Sigmoid colon (tissue), 7 donors: ENCODE results near the gene CCDC28B. TPM values are rescaled to one million over a fixed set of nuclear protein-coding genes. Genes with fewer than 3 reads are reported as not detected.

ENCODE experiments used
- DNase-seq: peaks from one replicate; pipeline ENCODE4 v3.0.0-alpha.2; 2019
- H3K27ac ChIP-seq, 4 donors: fragments of 200-600 bp; sonication (generic); one replicate each; pipeline ENCODE4 v1.5.1; 2016 to 2019; ENCODE audit warnings: mild to moderate bottlenecking in 1 of 4
- H3K27me3 ChIP-seq, 3 donors: fragments of 200-600 bp; sonication (generic); one replicate each; pipeline ENCODE4 v1.5.1; 2019; ENCODE audit warnings: mild to moderate bottlenecking in 1 of 3
- H3K36me3 ChIP-seq, 4 donors: fragments of 200-600 bp; sonication (generic); one replicate each; pipeline ENCODE4 v1.5.1; 2016 to 2019
- H3K4me1 ChIP-seq, 4 donors: fragments of 200-600 bp; sonication (generic); one replicate each; pipeline ENCODE4 v1.5.1; 2017 to 2019
- H3K4me3 ChIP-seq, 4 donors: fragments of 200-600 bp; sonication (generic); one replicate each; pipeline ENCODE4 v1.5.1; 2017 to 2019; ENCODE audit warnings: mild to moderate bottlenecking in 2 of 4, moderate library complexity in 1 of 4
- H3K9me3 ChIP-seq, 4 donors: fragments of 200-600 bp in 3 of 4; sonication (generic) in 3 of 4; one replicate each; pipeline versions ENCODE4 v1.5.1 to v1.6.1; 2013 to 2019
- CTCF ChIP-seq, 4 experiments: fragments of 450-650 bp in 3 of 4; fragments of 200-600 bp in 1 of 4; IDR thresholded peaks; one replicate each; pipeline ENCODE4 v1.5.1; 2016 to 2019; ENCODE audit warnings: antibody characterized with exemption in 4 of 4, mild to moderate bottlenecking in 3 of 4, moderate library complexity in 2 of 4
- EP300 ChIP-seq, 4 donors: sonication (generic); formaldehyde crosslinking; IDR thresholded peaks; one replicate each; pipeline ENCODE4 v1.6.1; 2017; ENCODE audit warnings: antibody characterized with exemption in 4 of 4
- POLR2A ChIP-seq, 2 donors: fragments of 450-650 bp; IDR thresholded peaks; one replicate each; pipeline ENCODE4 v1.6.1; 2016; ENCODE audit warnings: antibody characterized with exemption in 2 of 2, mild to moderate bottlenecking in 2 of 2, moderate library complexity in 2 of 2
- POLR2AphosphoS5 ChIP-seq, 4 donors: sonication (generic); formaldehyde crosslinking; IDR thresholded peaks; one replicate each; pipeline ENCODE4 v1.6.1; 2017; ENCODE audit warnings: antibody characterized with exemption in 4 of 4
- WGBS, 2 donors: extraction: QIAGEN DNeasy Blood & Tissue Kit; methylation state at CpG; one replicate each; pipeline ENCODE4 v1.1.7; 2013; 5-methylcytosine and 5-hydroxymethylcytosine counted together
- intact Hi-C: fragments of 100-400 bp; cut with DNase I; formaldehyde crosslinking; loops from one replicate; pipeline ENCODE4 v1.15.1; 2023
- polyA plus RNA-seq, 3 donors: library from polyadenylated mRNA; stranded (reverse); fragments of 200-250 nt; gene quantifications; one replicate each; pipeline ENCODE4 v1.2.3, GENCODE V29; 2013
- total RNA-seq, 4 donors: library from RNA; depleted of rRNA; stranded (reverse); fragments of >200 nt; gene quantifications; one replicate each; pipeline ENCODE4 v1.1.0, GENCODE V29; 2016
- donor health status: healthy with polysubstance abuse.
- donor health status: Bipolar disorder and iron deficiency.
- donor health status: healthy.

The CCDC28B gene
- total and polyA plus RNA-seq, 7 donors: 3.7 to 15.0 (median 4.9) TPM

- no peak for DNase-seq
- peaks cover 32 to 61% (median 44%) of the 10 kb centered on the region in 4 donors for H3K36me3 ChIP-seq
- no peak overlapping the region for H3K27ac ChIP-seq
- H3K9me3 ChIP-seq: no peaks in the 10 kb centered on the region
- H3K4me1 ChIP-seq: peaks cover 0 to 25% (median 22%) of the 10 kb centered on the region in 4 donors
- TF ChIP-seq POLR2A (IDR thresholded peaks at IDR 0.05): no peak
- no peak for TF ChIP-seq CTCF (IDR thresholded peaks at IDR 0.05)
- no peak for TF ChIP-seq POLR2AphosphoS5 (IDR thresholded peaks at IDR 0.05)
- no peak for TF ChIP-seq EP300 (IDR thresholded peaks at IDR 0.05)
- H3K4me3 ChIP-seq: no peak overlapping the region
- 92 to 94% methylated on average over 1 of the region's 1 CpG for WGBS, 2 donors
- no peaks in the 10 kb centered on the region for H3K27me3 ChIP-seq
- intact Hi-C loops: no loop called here
Observed at GRCh38 chr1:32197074-32197473, 3.3 kb upstream of the CCDC28B start.

GRCh38 chr1:32197837-32198236, 2.6 kb upstream of the CCDC28B start:
- no peak overlapping the region for H3K27ac ChIP-seq
- intact Hi-C loops: no loop called here
- H3K9me3 ChIP-seq: no peaks in the 10 kb centered on the region
- no peaks in the 10 kb centered on the region for H3K27me3 ChIP-seq
- 76 to 84% methylated on average over 6 of the region's 6 CpGs for WGBS, 2 donors
- peaks cover 24 to 53% (median 36%) of the 10 kb centered on the region in 4 donors for H3K36me3 ChIP-seq
- DNase-seq: no peak
- no peak for TF ChIP-seq EP300 (IDR thresholded peaks at IDR 0.05)
- H3K4me1 ChIP-seq: peaks cover 0 to 30% (median 23%) of the 10 kb centered on the region in 4 donors
- H3K4me3 ChIP-seq: no peak overlapping the region

- peaks cover 18 to 47% (median 30%) of the 10 kb centered on the region in 4 donors for H3K36me3 ChIP-seq
- intact Hi-C loops: no loop called here
- peak overlapping the region in 2 of 4 donors; percentile 88 to 89 for H3K27ac ChIP-seq
- H3K9me3 ChIP-seq: no peaks in the 10 kb centered on the region
- DNase-seq: no peak
- WGBS, 2 donors: 84 to 85% methylated on average over 3 of the region's 3 CpGs
- H3K27me3 ChIP-seq: no peaks in the 10 kb centered on the region
- H3K4me1 ChIP-seq: peaks cover 0 to 30% (median 23%) of the 10 kb centered on the region in 4 donors
- TF ChIP-seq CTCF (IDR thresholded peaks at IDR 0.05) (no peak), POLR2A (IDR thresholded peaks at IDR 0.05) (no peak), EP300 (IDR thresholded peaks at IDR 0.05) (no peak), POLR2AphosphoS5 (IDR thresholded peaks at IDR 0.05) (no peak)
- no peak overlapping the region for H3K4me3 ChIP-seq
Observed at GRCh38 chr1:32198237-32199042, 2.0 kb upstream of the CCDC28B start.

- peaks cover 0 to 30% (median 23%) of the 10 kb centered on the region in 4 donors for H3K4me1 ChIP-seq
- no peak for TF ChIP-seq POLR2A (IDR thresholded peaks at IDR 0.05)
- TF ChIP-seq CTCF (IDR thresholded peaks at IDR 0.05): no peak
- no peak for TF ChIP-seq POLR2AphosphoS5 (IDR thresholded peaks at IDR 0.05)
- TF ChIP-seq EP300 (IDR thresholded peaks at IDR 0.05): no peak
- WGBS, 2 donors: 77 to 89% methylated on average over 4 of the region's 4 CpGs
- H3K36me3 ChIP-seq: peaks cover 11 to 40% (median 22%) of the 10 kb centered on the region in 4 donors
- H3K27me3 ChIP-seq: no peaks in the 10 kb centered on the region
- intact Hi-C loops: no loop called here
- no peaks in the 10 kb centered on the region for H3K9me3 ChIP-seq
- DNase-seq: no peak
- H3K4me3 ChIP-seq: no peak overlapping the region
- H3K27ac ChIP-seq: peak overlapping the region; percentile 85 to 90 (median 88)
Observed at GRCh38 chr1:32199043-32199716, 1.2 kb upstream of the CCDC28B start.

- 64 to 69% methylated on average over 6 of the region's 6 CpGs for WGBS, 2 donors
- peak overlapping the region; percentile 85 to 90 (median 88) for H3K27ac ChIP-seq
- TF ChIP-seq POLR2A (IDR thresholded peaks at IDR 0.05) (no peak), POLR2AphosphoS5 (IDR thresholded peaks at IDR 0.05) (peak in 1 of 4 donors; percentile 21), CTCF (IDR thresholded peaks at IDR 0.05) (no peak)
- peak; percentile 80 for DNase-seq
- intact Hi-C loops: no loop called here
- peaks cover 0 to 33% (median 24%) of the 10 kb centered on the region in 4 donors for H3K4me1 ChIP-seq
- peaks cover 6 to 35% (median 17%) of the 10 kb centered on the region in 4 donors for H3K36me3 ChIP-seq
- no peaks in the 10 kb centered on the region for H3K9me3 ChIP-seq
- H3K4me3 ChIP-seq: peak overlapping the region in 3 of 4 donors; percentile 59 to 65 (median 64)
- no peaks in the 10 kb centered on the region for H3K27me3 ChIP-seq
Observed at GRCh38 chr1:32199717-32200072, 700 bp upstream of the CCDC28B start.
